HG02852 (cell line): ENCODE measurements around the gene TSPAN2.

Experiments used
- ATAC-seq: cut with Tn5 transposase; IDR thresholded peaks from one replicate; pipeline ENCODE4 v1.9.1; 2021; ENCODE audit warnings: mild to moderate bottlenecking, moderate library complexity; ENCODE audit not compliant: unreplicated experiment

The TSPAN2 gene

DNA sequence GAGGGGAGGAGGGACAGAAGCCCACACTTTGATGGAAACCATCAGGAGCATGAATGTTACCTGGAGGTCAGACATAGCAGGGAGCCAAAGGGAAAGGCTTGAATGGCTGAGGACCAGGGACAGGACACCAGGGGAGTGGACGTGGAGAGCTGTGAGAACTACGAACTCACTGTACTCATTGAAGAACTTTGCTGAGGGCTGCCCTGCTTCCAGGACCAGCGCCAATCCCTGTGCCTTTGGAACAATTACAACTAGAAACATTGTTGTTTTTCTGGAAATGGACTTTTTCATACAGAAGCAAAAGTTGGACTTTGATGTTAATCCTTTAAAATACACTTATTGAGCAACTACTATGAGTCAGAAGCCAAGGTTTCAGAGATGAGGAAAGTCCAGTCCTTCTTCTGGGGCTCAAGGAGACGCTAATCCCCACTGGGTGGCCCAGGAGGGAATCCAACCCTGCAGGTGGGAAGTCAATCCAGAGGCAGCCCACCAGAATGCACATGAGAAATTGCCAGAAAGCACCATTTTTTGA lies 12.9 kb downstream of the TSPAN2 start:
- ATAC-seq, result no peak

DNA sequence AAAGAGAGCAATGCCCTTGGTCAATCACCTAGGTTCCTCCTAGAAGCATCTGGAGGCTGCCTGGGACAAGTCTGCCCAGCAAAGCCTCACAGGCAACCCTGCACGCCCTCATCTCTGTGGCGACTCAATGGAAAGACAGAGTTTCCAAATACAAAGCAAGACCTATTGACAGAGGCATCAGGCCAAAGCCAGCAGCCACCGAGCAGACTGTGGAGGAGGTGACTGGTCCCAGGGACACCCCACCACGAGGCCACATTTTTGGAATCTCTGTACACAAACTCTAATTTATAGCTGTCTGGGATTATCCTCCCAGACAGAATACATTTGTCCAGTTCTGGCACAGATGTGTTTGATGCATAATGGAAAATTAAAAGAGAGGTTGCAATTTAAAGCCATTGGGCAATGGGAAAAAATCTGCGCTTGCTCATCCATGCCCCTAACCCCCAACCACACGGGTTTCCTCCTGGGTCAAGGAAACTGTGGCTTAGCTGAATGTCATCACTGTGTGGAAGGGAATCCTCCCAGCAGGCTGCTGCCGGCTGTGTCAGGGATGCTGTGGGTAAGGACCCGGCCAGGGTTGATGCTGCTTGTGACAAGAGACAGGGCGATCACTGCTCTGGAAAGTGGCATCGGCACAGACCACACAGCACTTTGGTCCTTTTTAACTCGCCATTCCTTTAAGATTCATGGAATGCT lies 14.3 kb downstream of the TSPAN2 start:
- ATAC-seq, result no peak

DNA sequence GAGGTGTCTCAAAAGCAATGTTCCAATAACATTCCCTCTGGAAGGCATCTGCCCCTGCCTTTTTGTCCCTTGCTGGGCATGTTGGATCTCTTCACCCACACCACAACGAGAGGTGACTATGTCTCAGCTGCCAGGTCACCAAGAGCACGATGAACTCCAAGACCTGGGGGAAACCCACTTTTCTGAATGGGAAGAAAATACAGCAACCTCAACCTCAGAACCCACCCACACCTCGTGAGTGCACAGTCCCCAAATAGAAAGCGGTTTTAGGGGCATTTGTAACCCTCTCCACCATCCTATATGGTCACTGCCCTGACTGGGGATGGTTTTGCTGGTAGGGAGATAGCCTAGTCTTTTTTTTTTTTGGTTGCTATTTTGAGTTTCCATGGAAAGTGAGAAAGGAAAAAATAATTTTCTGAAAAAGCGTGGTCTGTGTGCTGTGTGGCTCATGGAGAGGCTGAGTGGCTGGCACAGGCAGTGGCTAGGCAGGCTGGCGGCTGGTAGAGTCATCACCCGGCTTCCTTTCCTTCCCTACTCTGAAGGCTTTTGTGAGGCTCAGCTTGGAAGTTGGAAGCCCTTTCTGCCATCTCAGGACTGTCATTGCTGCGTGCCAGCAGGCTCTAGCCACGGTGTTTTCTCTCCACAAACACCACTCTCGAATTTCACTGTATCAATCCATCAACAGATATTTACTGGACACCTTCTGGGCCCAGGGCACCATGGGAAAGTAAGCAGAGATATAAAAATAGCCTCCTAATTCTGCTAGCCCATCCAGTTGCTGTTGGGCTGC lies 15.8 kb downstream of the TSPAN2 start:
- ATAC-seq, result no peak

DNA sequence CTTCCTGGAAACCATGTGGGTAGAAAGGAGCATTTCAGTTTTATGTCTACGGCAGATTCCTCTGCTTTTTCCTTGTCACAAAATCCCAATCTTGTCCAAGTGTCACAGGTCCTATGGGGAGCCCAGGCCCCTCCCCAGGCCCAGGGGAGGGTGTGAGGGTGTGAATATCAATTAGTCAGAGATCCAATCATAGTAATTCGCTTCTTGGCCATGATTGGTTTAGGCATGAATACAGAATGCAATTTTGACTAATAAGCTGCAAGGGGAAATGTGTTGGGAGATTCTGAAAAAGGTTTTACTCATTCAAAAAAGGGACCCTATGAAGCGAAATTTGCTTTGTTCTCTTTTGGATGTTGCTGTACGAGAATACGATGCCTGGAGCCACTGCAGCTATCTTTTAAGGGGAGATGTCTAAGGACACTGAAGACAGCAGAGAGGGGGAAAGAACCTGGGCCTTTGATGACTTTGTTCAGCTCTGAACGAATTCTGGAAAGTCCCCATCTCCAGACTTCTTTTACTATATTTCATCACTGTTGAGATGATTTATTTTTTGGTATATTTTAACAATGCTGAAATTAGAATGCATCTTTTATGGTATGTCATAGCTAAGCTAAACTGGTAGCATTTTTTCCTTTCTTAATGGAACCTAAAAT lies 18.2 kb downstream of the TSPAN2 start:
- ATAC-seq, result no peak

DNA sequence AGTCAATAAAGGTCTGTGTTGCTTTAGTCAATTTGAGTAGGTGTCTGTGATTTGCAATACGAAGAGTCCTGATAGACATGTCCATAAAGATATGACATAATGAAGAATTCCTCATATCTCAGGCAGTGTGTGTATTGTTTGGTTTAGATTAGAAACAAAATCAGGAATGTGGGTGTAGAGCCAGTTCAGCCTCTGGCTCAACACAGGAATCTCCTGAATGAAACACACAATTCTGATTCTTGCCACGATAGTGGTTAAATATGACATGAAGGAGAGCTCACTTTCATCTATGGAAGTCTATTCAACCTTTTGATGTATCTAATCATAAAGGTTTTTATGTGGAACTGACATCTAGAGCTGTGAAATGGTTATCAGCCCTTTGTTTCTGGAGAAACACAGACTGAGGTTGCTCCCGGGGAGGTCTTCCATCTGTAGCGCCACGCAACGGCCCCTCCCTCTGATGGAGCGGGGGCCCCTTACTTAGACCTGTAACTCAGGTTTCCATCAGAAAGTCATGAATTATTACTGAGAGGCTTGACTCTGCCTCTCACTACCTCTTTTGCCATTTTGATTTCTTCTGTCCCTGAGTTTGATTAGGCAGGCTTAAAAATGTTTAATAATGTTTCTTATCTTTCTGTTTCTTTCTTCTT lies 19.5 kb downstream of the TSPAN2 start:
- ATAC-seq, result no peak

DNA sequence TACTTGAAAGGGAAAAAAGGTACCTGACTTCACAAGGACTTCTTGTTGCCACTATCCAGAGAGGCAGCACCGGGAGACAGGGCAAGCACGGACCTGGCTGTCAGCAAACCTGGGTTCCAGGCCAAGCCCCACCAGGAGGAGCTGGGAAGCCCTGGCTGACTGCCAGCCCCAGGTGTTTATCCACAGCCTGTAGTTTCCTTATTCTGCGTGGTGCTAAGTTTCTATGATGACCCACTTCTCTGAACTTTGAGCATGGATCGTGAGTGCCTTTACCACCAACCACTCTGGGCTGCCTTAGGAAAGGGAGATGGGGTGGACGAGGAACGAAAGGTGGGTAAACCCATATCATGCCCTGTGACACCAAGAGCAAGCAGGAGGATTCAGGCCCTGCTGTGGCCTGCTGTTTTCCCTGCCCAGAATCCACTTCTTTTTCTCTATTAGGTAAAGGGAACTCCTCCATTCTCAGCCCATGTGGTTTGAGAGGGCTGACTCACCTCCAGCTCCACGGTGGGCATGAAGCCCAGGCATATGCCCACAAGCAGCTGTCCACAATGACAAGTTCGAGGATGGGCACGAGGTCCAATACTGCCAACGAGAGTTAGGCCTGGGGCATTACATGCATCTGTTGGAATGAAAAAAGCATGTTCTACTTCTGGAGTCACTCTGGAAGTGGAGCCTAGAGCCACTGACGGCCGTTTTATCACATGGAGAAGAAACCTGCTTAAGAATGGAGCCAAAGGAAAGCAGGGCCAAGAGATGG lies 20.3 kb downstream of the TSPAN2 start:
- no peak for ATAC-seq

DNA sequence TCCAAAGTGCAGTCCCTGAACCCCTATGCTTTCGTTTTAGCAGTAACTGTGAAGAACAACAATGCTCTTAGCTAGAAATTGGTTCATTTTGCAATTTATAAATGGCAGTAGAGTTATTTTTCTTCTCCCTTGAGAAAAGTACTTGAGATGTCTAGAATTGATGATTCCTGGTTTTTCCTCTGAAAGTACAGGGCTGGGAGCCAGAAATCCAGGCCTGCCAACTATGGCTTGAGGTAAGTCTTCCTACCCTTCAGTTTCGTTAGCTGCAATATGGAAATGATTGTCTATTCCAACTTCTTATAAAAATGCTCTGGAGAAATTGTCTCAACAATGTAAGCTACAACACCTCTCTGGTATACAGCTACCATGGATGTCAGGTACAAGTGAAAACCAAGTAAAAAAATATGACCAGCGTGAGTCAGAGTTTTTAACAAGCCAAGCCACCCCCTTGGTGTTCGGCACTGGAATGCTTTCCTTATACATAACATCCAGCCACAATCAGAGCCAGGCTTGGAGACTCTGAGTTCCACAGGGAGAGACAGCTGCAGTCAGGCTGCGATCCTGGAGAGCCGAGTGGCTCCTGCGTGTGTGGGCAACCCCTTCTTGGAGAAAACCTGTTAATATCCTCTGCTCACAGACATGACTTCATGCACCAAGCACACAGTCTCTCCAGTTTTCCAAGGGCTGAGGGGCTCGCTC lies 22.0 kb downstream of the TSPAN2 start:
- no peak for ATAC-seq

DNA sequence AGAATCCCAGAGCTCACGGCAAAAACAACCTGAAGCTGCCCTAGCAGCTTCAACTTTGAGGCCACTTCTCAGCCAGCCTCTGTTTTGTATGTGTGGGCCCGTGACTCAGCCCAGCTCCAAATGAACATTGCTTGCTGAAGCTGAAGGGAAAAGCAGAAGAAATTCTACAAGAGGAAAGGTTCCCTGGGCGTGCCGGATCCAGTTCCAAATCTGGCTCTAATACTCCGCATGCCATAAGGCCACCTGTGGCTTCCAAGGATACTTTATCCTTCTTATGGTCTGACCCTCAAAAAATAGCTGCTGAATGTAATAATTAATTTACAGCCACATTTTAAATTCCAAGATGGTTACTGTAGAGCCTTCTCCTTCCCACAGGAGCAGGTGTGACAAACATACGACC lies 24.3 kb downstream of the TSPAN2 start:
- no peak for ATAC-seq

DNA sequence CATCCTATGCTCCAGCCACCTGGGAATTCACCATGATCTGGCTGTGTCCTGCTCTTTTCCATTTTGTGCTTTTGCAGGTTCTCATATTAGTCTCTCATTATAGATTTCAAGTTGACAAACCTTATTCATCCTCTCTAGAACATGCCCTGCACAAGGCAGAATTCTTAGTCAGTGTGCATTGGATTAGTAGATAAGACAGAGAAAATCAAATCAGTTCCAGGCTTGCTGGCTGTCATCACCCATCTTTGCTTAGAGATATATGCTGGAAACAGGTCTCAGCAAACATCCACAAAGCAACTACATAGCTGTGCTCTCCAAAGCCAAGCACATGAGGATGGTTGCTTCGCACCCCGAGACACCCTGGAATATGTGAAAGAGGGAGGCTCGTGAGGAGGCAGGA lies 24.8 kb downstream of the TSPAN2 start:
- ATAC-seq, result no peak

DNA sequence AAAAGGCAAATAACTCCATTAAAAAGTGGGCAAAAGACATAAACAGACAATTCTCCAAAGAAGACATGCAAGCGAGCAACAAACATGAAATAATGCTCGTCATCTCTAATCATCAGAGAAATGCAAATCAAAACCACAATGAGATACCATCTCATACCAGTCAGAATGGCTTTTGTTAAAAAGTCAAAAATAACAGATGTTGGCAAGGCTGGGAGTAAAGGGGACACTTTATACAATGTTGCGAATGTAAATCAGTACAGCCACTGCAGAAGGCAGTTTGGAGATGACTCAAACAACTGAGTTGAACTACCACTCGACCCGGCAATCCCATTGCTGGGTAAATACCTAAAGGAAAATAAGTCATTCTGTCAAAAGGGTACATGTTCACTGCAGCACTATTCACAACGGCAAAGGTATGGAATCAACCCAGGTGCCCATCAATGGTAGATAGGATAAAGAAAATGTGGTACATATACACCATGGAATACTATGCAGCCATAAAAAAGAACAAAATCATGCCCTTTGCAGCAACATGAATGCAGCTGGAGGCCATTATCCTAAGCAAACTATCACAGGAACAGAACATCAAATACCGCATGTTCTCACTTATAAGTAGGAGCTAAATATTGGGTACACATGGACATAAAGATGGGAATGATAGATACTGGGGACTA lies 25.9 kb downstream of the TSPAN2 start:
- no peak for ATAC-seq

DNA sequence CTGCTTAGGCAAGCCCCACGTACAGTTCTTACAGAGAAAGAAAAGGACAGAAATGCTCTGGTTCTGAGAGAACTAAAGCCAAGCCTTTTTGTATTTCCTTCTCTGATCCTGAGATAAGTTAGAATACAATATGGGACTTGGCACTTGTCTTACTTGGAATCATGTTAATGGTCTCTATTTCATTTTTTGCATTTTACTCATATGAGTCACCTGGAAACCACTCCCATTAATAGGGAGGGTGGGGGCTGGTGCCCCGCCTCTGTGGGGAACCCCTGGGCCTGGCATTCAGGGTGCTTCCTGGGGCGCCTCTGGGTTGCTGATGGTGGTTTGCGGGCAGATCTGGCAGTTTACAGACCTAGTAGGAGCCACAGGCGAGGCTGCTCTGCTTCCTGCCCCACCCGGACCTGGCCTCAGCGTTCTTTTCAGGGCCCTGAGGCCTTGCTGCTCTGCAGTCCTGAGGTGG lies 26.7 kb downstream of the TSPAN2 start:
- peak; percentile 59 for ATAC-seq

DNA sequence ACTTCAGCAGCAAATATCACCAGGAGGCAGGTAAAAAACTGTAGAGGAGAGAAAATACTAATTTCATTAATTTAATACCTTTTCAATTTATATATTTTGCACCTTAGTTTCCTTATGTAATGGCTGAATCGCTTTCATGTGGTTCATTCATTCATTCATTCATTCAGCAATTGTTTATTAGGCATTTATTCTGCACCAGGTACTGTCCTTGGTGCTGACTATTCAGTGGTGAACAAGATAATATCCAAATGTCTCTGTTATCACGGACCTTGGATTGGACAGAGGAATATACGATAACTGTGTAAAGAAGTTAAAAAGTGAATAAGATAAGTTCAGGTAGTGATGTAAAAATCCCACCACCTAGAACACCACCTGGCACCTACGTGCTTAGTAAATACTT lies 28.8 kb downstream of the TSPAN2 start:
- ATAC-seq, result no peak

DNA sequence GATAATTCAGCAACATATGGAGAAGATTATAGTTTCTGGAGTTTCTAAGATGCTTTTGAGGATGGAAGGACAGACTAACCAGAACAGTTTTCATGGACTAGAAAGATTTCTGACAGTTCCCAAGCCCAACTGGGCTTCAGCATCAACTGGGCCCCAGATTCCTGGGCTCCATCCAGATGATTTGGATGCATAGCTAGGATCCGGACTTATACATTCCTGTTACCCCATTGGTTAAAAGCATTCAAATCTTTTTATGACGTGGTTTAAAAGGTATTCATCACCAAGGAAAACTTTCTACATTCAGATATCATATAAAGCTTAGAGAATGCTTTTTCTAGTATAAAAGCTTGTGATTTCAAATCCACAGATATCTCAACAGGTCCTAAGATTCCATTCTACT lies 30.0 kb downstream of the TSPAN2 start:
- no peak for ATAC-seq

DNA sequence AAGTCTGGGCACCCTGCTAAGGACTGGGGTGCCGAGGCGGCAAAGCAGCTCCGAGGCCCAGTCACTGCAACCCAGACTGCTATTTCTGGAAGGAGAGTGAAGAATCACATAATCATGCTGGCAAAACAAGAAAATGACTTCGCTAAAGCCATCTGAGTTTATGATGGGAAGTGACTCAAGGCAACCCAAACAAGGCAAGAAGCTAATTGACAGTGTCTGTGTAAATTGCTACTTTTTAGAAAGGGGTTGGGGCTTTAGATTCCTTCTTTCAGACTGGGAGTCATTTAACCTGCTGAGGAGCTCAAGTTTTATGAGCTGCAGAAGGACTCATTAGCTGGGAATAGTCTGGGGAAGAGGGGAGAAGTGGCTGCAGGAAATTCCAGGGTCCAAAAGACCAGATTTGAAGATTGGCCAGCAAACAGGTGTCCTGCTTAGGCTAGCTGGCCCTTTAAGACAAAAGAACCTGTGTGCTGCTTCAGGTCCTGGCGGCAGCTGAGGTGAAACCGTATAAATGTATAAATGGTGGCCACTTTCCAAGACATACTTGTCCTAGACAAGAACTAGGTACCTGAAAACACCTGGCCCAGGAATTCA lies 31.5 kb downstream of the TSPAN2 start:
- ATAC-seq, result no peak

DNA sequence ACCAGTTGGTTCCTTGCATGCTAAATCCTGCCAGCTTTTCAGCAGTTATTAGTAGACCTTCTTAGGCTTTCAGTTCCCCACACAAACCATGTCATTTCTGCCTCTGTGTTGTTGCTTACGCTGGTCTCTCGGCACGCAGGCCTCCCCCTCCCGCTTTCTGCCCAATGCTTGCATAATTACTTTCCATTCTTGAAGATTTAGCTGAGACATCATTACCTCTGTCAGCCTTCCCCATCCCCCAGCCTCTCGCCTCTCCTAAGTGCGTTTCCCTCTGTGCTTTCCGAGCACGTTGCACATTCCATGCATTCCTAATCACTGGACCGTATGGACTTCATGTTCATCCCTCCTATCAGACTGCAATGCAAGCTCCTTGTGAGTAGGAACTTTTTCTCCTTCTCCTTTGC lies 32.9 kb downstream of the TSPAN2 start:
- ATAC-seq, result no peak

DNA sequence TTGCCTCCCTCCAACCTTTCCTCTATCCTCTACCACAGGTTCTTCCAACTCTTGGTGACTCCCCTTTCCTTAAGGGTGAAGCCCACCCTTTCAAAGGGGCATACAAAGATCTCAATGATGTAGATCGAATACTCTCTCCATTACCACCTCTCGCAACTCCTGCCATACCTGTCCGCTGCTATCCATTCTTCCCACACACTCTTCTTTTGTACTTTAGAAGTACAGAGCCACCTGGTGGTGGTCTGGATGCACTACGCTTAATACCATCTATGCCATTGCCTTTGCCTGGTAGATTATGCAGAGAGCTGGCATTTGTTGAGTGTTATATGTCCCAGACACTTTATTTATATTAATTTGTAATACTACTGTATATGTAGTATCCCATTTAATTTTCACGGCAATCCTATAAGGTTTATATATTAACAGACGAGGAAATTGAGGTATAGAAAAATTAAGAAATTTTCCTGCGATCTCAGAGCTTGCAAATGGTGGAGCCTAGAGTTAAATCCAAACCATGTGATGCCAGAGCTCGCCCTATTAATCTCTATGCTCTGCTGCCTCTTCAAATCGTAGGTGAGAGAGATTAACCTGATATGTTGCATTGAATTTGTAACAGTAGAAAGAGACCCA lies 36.7 kb downstream of the TSPAN2 start:
- ATAC-seq, result peak; percentile 72

DNA sequence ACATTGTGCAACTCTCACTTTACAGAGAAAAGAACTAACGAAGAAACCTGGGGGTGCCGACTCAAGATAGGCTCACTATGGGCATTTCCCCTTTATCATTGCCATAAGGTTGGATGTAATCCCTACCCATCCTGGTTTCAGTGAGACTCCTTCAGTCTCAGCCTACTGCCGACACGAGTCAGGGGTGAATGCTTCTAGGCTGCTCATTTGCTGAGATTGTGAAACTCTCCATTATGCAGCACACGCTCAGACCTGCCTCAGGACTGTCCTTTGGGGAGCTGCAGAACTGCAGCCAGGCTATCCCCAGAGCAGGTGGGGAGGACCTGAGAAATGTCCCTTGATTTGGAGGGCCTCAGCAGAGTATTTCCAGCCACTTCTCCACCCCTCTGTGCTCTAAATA lies 37.5 kb downstream of the TSPAN2 start:
- ATAC-seq, result no peak

DNA sequence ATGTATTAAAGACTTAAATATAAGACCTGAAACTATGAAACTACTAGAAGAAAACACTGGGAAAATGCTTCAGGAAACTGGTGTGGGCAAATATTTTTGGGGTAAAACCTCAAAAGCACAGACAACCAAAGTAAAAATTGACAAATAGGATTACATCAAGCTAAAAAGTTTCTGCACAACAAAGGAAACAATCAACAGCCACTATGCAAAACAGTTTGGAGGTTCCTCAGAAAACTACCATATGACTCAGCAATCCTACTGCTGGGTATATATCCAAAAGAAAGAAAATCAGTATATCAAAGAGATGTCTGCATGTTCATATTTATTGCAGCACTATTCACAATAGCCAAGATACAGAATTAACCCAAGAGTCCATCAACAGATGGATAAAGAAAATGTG lies 42.6 kb downstream of the TSPAN2 start:
- ATAC-seq, result no peak
